Neural progenitor cell (in vitro differentiated cells): ENCODE results near the gene TP73. TPM values are rescaled to one million over a fixed set of nuclear protein-coding genes. Genes with fewer than 3 reads are reported as not detected.

Experiments used
- DNase-seq: peaks from one replicate; pipeline ENCODE4 v3.0.0-alpha.2; 2016; ENCODE audit warnings: low spot score
- H2AFZ ChIP-seq: fragments of 200-600 bp; sonication (generic); replicated peaks from 2 replicates; pipeline ENCODE4 v1.6.1; 2016; ENCODE audit warnings: antibody characterized with exemption
- H3F3A ChIP-seq: fragments of 200-600 bp; sonication (generic); 2 replicates; pipeline ENCODE4 v1.6.1; 2016; ENCODE audit warnings: antibody characterized with exemption, low read depth
- H3K27ac ChIP-seq: fragments of 200-600 bp; sonication (generic); 2 replicates; pipeline ENCODE4 v1.5.1; 2016; ENCODE audit warnings: mild to moderate bottlenecking
- H3K27me3 ChIP-seq: fragments of 200-600 bp; sonication (generic); 2 replicates; pipeline ENCODE4 v1.6.1; 2016; ENCODE audit warnings: mild to moderate bottlenecking, moderate library complexity
- H3K36me3 ChIP-seq: fragments of 200-600 bp; sonication (generic); 2 replicates; pipeline ENCODE4 v1.5.1; 2016
- H3K4me1 ChIP-seq: fragments of 200-600 bp; sonication (generic); 2 replicates; pipeline ENCODE4 v1.6.1; 2016; ENCODE audit warnings: mixed run types
- H3K4me2 ChIP-seq: fragments of 200-600 bp; sonication (generic); 2 replicates; pipeline ENCODE4 v1.6.1; 2016
- H3K4me3 ChIP-seq: fragments of 200-600 bp; sonication (generic); 2 replicates; pipeline ENCODE4 v1.5.1; 2016
- H3K79me2 ChIP-seq: fragments of 200-600 bp; sonication (generic); 2 replicates; pipeline ENCODE4 v1.6.1; 2016; ENCODE audit warnings: low read depth
- H3K9ac ChIP-seq: fragments of 200-600 bp; sonication (generic); 2 replicates; pipeline ENCODE4 v1.6.1; 2016
- H3K9me3 ChIP-seq: fragments of 200-600 bp; sonication (generic); 2 replicates; pipeline ENCODE4 v1.5.1; 2016; ENCODE audit warnings: low read depth
- H4K20me1 ChIP-seq: fragments of 200-600 bp; sonication (generic); 2 replicates; pipeline ENCODE4 v1.6.1; 2016; ENCODE audit warnings: low read depth
- H3K27ac Mint-ChIP-seq: 3 replicates; pipeline ENCODE4 v1.8.0; 2021; ENCODE audit warnings: mixed read lengths
- H3K27me3 Mint-ChIP-seq: 2 replicates; pipeline ENCODE4 v1.8.0; 2022; ENCODE audit warnings: low read depth, mild to moderate bottlenecking, inconsistent platforms, moderate library complexity, mixed read lengths; ENCODE audit not compliant: insufficient read depth
- H3K36me3 Mint-ChIP-seq: 3 replicates; pipeline ENCODE4 v1.8.0; 2021; ENCODE audit warnings: mixed read lengths
- H3K4me1 Mint-ChIP-seq: 3 replicates; pipeline ENCODE4 v1.8.0; 2021; ENCODE audit warnings: mixed read lengths
- H3K4me3 Mint-ChIP-seq: 3 replicates; pipeline ENCODE4 v1.8.0; 2021; ENCODE audit warnings: mild to moderate bottlenecking, moderate library complexity, mixed read lengths
- H3K9me3 Mint-ChIP-seq: 3 replicates; pipeline ENCODE4 v1.8.0; 2020; ENCODE audit warnings: mixed read lengths
- EZH2 ChIP-seq: fragments of 200-600 bp; sonication (generic); IDR thresholded peaks from 2 replicates; pipeline ENCODE4 v1.6.1; 2017; ENCODE audit warnings: antibody characterized with exemption, mild to moderate bottlenecking, moderate library complexity
- EZH2phosphoT487 ChIP-seq: fragments of 200-600 bp; sonication (generic); IDR thresholded peaks from 2 replicates; pipeline ENCODE4 v1.6.1; 2017; ENCODE audit warnings: antibody characterized with exemption
- total RNA-seq: library from RNA; depleted of rRNA; stranded (reverse); fragments of >200 nt; gene quantifications from 2 replicates; pipeline ENCODE4 v1.2.3, GENCODE V29; 2015; ENCODE audit warnings: low replicate concordance
- TF ChIP-seq, protein P1 (sequence below): fragments of 200-600 bp; sonication (generic); IDR thresholded peaks from 2 replicates; pipeline ENCODE4 v1.5.1; 2017; ENCODE audit warnings: antibody characterized with exemption, mild to moderate bottlenecking

TP73 gene
- total RNA-seq, 1 donor from 2014 or later: not detected

DNA sequence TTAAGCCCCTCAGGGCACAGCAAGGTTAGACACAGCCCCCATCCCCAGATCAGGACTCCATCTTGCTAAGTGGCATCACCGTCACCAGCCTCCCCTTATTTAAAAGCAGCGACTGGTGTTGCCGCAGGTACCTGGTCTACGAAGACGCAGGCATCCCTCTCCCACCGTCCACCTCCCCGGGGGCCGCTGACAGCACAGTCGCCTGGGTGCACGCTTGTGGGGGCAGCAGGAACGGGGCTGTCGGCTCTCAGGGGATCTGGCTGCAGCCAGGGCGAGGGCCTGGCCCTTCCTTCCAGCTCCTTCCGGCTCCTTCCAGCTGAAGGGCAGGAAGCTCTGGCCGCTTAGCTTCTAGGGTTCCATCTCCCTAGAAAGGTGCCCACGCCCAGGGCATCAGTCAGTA is 82.3 kb downstream of the TP73 start:
- no peak overlapping the region for H3K4me2 ChIP-seq
- H3K27ac ChIP-seq: no peak overlapping the region
- H3K27me3 ChIP-seq: no peaks in the 10 kb centered on the region
- peaks cover 10% of the 10 kb centered on the region for H3K4me1 ChIP-seq
- DNase-seq: no peak
- H3K79me2 ChIP-seq: no peaks in the 10 kb centered on the region
- no peaks in the 10 kb centered on the region for H3K9me3 ChIP-seq
- peaks cover 4% of the 10 kb centered on the region for H4K20me1 ChIP-seq
- H3F3A ChIP-seq: no peaks in the 10 kb centered on the region
- Mint-ChIP-seq H3K9me3 (no peaks in the 10 kb centered on the region), H3K36me3 (peaks cover 7% of the 10 kb centered on the region), H3K4me1 (peaks cover 9% of the 10 kb centered on the region), H3K4me3 (no peak overlapping the region), H3K27me3 (peaks cover 2% of the 10 kb centered on the region), H3K27ac (no peak overlapping the region)
- no peak overlapping the region for H2AFZ ChIP-seq
- no peaks in the 10 kb centered on the region for H3K36me3 ChIP-seq
- H3K9ac ChIP-seq: no peak overlapping the region
- no peak overlapping the region for H3K4me3 ChIP-seq
- TF ChIP-seq EZH2phosphoT487 (no peak), EZH2 (no peak)
- TF ChIP-seq, protein P1, sequence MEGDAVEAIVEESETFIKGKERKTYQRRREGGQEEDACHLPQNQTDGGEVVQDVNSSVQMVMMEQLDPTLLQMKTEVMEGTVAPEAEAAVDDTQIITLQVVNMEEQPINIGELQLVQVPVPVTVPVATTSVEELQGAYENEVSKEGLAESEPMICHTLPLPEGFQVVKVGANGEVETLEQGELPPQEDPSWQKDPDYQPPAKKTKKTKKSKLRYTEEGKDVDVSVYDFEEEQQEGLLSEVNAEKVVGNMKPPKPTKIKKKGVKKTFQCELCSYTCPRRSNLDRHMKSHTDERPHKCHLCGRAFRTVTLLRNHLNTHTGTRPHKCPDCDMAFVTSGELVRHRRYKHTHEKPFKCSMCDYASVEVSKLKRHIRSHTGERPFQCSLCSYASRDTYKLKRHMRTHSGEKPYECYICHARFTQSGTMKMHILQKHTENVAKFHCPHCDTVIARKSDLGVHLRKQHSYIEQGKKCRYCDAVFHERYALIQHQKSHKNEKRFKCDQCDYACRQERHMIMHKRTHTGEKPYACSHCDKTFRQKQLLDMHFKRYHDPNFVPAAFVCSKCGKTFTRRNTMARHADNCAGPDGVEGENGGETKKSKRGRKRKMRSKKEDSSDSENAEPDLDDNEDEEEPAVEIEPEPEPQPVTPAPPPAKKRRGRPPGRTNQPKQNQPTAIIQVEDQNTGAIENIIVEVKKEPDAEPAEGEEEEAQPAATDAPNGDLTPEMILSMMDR: no peak

DNA sequence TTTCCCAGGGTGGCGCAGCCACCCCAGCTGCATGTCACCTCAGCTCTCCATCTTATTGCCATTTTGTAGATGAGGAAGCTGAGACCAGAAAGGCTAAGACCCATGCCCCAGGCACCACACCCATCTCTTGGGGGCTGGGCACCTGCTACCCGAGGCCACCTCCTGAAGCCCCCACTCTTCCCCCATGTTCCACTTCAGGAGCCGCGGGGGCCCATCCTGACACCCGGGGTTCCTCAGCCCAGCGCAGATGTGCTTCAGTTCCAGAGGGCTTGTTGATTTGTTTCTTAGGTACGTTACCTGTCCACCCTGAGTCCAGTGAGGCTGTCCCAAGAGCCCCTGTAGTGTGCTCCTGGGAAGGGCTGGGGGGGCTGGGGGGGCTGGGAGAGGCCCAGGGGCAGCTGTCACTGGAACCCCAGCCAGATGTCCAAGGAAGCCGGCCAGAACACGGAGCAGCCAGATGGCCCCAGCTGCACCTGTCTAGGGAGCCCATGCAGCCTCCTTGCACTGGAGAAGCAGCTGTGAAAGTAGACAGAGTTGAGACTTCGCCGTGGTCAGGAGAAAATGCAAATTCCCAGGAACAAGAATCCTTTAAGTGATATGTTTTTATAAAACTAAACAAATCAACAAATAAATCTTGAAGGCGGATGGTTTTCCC is 82.8 kb downstream of the TP73 start:
- Mint-ChIP-seq H3K36me3 (peaks cover 7% of the 10 kb centered on the region), H3K4me1 (peaks cover 9% of the 10 kb centered on the region), H3K27ac (no peak overlapping the region), H3K27me3 (peaks cover 2% of the 10 kb centered on the region), H3K4me3 (no peak overlapping the region), H3K9me3 (no peaks in the 10 kb centered on the region)
- H3K27ac ChIP-seq: no peak overlapping the region
- peaks cover 4% of the 10 kb centered on the region for H4K20me1 ChIP-seq
- no peak overlapping the region for H3K4me2 ChIP-seq
- H3F3A ChIP-seq: no peaks in the 10 kb centered on the region
- H2AFZ ChIP-seq: no peak overlapping the region
- no peaks in the 10 kb centered on the region for H3K36me3 ChIP-seq
- H3K4me3 ChIP-seq: no peak overlapping the region
- H3K27me3 ChIP-seq: no peaks in the 10 kb centered on the region
- no peak for DNase-seq
- no peak for TF ChIP-seq EZH2
- no peak for TF ChIP-seq EZH2phosphoT487
- TF ChIP-seq, protein P1: no peak
- no peak overlapping the region for H3K9ac ChIP-seq
- H3K4me1 ChIP-seq: peaks cover 10% of the 10 kb centered on the region
- H3K9me3 ChIP-seq: no peaks in the 10 kb centered on the region
- H3K79me2 ChIP-seq: no peaks in the 10 kb centered on the region

DNA sequence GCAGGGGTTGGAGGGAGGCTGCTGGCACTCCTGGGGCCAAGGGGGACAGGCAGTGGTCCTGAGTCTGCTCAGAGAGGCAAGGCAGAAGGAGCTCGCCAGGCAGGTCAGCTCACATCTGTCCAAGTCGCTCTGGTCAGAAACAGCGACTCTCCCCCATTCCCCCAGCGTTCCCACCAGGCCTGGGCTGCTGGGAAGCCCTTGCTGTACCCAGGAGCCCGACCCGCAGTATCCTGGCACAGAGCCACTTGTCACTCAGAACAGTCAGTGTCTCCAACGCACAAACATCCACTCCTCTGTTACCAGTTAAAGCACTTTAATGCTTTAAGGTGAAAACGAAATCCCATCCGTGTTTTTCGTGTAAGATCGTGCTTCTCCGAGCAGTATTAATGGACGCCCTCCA is 83.4 kb downstream of the TP73 start:
- H3K4me2 ChIP-seq: no peak overlapping the region
- no peaks in the 10 kb centered on the region for H3K36me3 ChIP-seq
- H3K4me3 ChIP-seq: no peak overlapping the region
- peaks cover 6% of the 10 kb centered on the region for H4K20me1 ChIP-seq
- Mint-ChIP-seq H3K9me3 (no peaks in the 10 kb centered on the region), H3K27me3 (peaks cover 2% of the 10 kb centered on the region), H3K36me3 (peaks cover 7% of the 10 kb centered on the region), H3K27ac (no peak overlapping the region), H3K4me3 (no peak overlapping the region), H3K4me1 (peaks cover 9% of the 10 kb centered on the region)
- H3K27ac ChIP-seq: no peak overlapping the region
- no peak overlapping the region for H3K9ac ChIP-seq
- no peaks in the 10 kb centered on the region for H3K27me3 ChIP-seq
- H3K4me1 ChIP-seq: peaks cover 10% of the 10 kb centered on the region
- no peaks in the 10 kb centered on the region for H3K79me2 ChIP-seq
- no peak overlapping the region for H2AFZ ChIP-seq
- TF ChIP-seq EZH2phosphoT487 (no peak), EZH2 (no peak)
- TF ChIP-seq, protein P1: no peak
- DNase-seq: no peak
- no peaks in the 10 kb centered on the region for H3F3A ChIP-seq
- H3K9me3 ChIP-seq: no peaks in the 10 kb centered on the region
